PC-9 (cell line): ENCODE measurements around the gene N4BP2L2.

ENCODE experiments used
- EZH2 ChIP-seq: fragments of 200-600 bp; sonication (generic); IDR thresholded peaks from 2 replicates; pipeline ENCODE4 v1.8.0; 2017; ENCODE audit warnings: antibody characterized with exemption, low read depth
- TF ChIP-seq, protein P1 (sequence below): fragments of 200-600 bp; sonication (generic); conservative IDR thresholded peaks from 2 replicates; pipeline ENCODE4 v1.6.1; 2017; ENCODE audit warnings: mixed run types, antibody characterized with exemption, mild to moderate bottlenecking, moderate library complexity

DNA sequence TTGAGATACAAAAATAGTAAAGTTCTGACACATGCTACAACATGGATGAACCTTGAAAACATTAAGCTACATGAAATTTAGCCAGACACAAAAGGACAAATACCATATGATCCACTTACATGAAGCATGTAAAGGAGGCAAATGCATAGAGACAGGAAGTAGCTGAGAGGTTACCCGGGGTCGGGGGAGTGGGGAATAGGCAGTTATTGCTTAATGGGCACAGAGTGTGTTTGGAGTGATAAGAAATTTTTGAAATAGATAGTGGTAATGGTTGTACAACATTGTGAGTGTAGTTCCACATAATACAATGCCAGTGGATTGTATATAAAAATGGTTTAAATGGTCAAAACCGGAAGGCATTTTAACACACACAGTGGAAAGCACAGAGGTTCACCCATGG is 115.0 kb downstream of the N4BP2L2 start:
- TF ChIP-seq, protein P1, sequence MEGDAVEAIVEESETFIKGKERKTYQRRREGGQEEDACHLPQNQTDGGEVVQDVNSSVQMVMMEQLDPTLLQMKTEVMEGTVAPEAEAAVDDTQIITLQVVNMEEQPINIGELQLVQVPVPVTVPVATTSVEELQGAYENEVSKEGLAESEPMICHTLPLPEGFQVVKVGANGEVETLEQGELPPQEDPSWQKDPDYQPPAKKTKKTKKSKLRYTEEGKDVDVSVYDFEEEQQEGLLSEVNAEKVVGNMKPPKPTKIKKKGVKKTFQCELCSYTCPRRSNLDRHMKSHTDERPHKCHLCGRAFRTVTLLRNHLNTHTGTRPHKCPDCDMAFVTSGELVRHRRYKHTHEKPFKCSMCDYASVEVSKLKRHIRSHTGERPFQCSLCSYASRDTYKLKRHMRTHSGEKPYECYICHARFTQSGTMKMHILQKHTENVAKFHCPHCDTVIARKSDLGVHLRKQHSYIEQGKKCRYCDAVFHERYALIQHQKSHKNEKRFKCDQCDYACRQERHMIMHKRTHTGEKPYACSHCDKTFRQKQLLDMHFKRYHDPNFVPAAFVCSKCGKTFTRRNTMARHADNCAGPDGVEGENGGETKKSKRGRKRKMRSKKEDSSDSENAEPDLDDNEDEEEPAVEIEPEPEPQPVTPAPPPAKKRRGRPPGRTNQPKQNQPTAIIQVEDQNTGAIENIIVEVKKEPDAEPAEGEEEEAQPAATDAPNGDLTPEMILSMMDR: no peak
- TF ChIP-seq EZH2: no peak
